Upper lobe of left lung (tissue), 4 donors: ENCODE data around the gene BTBD6.

ENCODE experiments used
- CTCF ChIP-seq, 6 experiments: fragments of 450-650 bp in 4 of 6; fragments of 200-600 bp in 2 of 6; sonication (generic) in 2 of 6; IDR thresholded peaks; one replicate each; pipeline ENCODE4 v1.5.1; 2016 to 2019; ENCODE audit warnings: antibody characterized with exemption in 6 of 6
- EP300 ChIP-seq, 4 donors: sonication (generic); formaldehyde crosslinking; IDR thresholded peaks; one replicate each; pipeline ENCODE4 v1.5.1; 2017; ENCODE audit warnings: antibody characterized with exemption in 4 of 4, control low read depth in 2 of 4
- POLR2A ChIP-seq, 4 donors: fragments of 450-650 bp; IDR thresholded peaks; one replicate each; pipeline ENCODE4 v1.5.1; 2016 to 2017; ENCODE audit warnings: antibody characterized with exemption in 4 of 4, mild to moderate bottlenecking in 2 of 4

DNA sequence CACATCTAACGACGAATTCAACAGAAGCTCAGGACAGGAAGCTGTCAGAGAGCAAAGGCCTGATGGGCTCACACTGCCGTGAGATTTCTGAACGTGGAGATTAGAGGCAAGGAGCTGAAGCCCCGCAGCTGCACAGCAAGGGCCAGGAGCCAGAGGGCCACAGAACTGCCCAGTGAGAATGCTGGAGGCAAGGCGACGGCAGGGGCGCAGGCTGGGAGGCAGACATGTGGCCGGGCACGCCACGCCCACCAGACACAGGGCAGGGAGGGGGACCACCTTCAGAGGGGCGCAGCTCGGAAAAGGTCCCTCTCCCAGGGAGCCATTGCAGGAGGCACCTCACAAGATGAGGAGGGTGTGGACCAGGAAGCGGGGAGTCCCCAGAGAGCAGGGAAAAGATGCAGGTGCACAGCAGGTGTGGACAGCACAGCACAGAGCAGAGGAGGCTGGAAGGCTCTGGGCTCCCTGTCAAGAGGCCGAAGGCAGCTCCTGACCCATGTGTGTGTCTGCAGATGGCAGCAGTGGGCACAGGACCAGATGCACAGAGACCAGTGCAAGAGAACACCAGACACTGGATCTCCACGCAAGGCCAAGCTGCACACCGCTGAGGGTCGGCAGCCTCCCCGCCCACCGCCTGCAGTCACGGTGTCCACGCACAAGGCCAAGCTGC, 23.0 kb downstream of the BTBD6 start:
- TF ChIP-seq CTCF (IDR thresholded peaks at IDR 0.05) (no peak), EP300 (IDR thresholded peaks at IDR 0.05) (no peak), POLR2A (IDR thresholded peaks at IDR 0.05) (no peak)
